NCI-H1417 treated with DMSO at 0.1 percent for 48 hours (cell line): ENCODE data around the gene EIF2S2.
A peak's percentile ranks its signal among the peaks of the same experiment; 100 is the strongest.

Source experiments
- DNase-seq: peaks from one replicate; lab custom pipeline; 2025; lab: John Stamatoyannopoulos, UW

Gene EIF2S2

GRCh38 chr20:34122274-34122980, 10.4 kb upstream of the EIF2S2 start:
- no peak for DNase-seq

GRCh38 chr20:34120213-34120612, 8.2 kb upstream of the EIF2S2 start:
- no peak for DNase-seq

GRCh38 chr20:34115232-34115631, 3.2 kb upstream of the EIF2S2 start:
- no peak for DNase-seq

- DNase-seq: no peak
These were observed 2.8 kb upstream of the EIF2S2 start for GRCh38 chr20:34114809-34115208.

GRCh38 chr20:34112600-34113101, 608 bp upstream of the EIF2S2 start:
- DNase-seq: peak; percentile 49

GRCh38 chr20:34110745-34111641, 1.1 kb downstream of the EIF2S2 start:
- no peak for DNase-seq

- no peak for DNase-seq
These were observed 1.9 kb downstream of the EIF2S2 start for GRCh38 chr20:34110025-34110744.

GRCh38 chr20:34109442-34109841, 2.6 kb downstream of the EIF2S2 start:
- no peak for DNase-seq

GRCh38 chr20:34108616-34109174, 3.3 kb downstream of the EIF2S2 start:
- DNase-seq: no peak

- no peak for DNase-seq
These were observed 5.9 kb downstream of the EIF2S2 start for GRCh38 chr20:34105978-34106675.

- DNase-seq: no peak
These were observed 8.0 kb downstream of the EIF2S2 start for GRCh38 chr20:34104059-34104458.

- no peak for DNase-seq
These were observed 9.7 kb downstream of the EIF2S2 start for GRCh38 chr20:34102342-34102741.

GRCh38 chr20:34100576-34100975, 11.5 kb downstream of the EIF2S2 start:
- DNase-seq: no peak

- DNase-seq: no peak
These were observed 12.4 kb downstream of the EIF2S2 start for GRCh38 chr20:34099675-34100074.

GRCh38 chr20:34098570-34098969, 13.5 kb downstream of the EIF2S2 start:
- no peak for DNase-seq

- no peak for DNase-seq
These were observed 15.2 kb downstream of the EIF2S2 start for GRCh38 chr20:34096699-34097444.

- DNase-seq: no peak
These were observed 16.2 kb downstream of the EIF2S2 start for GRCh38 chr20:34095825-34096224.

- DNase-seq: no peak
These were observed 18.1 kb downstream of the EIF2S2 start for GRCh38 chr20:34093895-34094294.

- no peak for DNase-seq
These were observed 20.3 kb downstream of the EIF2S2 start for GRCh38 chr20:34091637-34092200.

GRCh38 chr20:34090645-34091044, 21.4 kb downstream of the EIF2S2 start:
- no peak for DNase-seq
